CD8-positive, alpha-beta memory T cell (primary cell): ENCODE results near the gene IL18BP. TPM values are rescaled to one million over a fixed set of nuclear protein-coding genes. Genes with fewer than 3 reads are reported as not detected.
A peak's percentile ranks its signal among the peaks of the same experiment; 100 is the strongest.

Experiments used
- CTCF ChIA-PET: fragments of 350-600 bp; sonication (Branson Sonifier 250); formaldehyde crosslinking; loops from one replicate; lab custom pipeline; 2021; ENCODE audit warnings: antibody characterized with exemption; lab: Charles Lee
- POLR2A ChIA-PET: fragments of 350-600 bp; sonication (Branson Sonifier 250); formaldehyde crosslinking; loops from one replicate; lab custom pipeline; 2021; ENCODE audit warnings: antibody characterized with exemption; lab: Charles Lee
- DNase-seq, 5 donors: peaks; one replicate each; pipeline versions ENCODE4 v3.0.0 to v3.0.0-alpha.2; 2020 to 2022; ENCODE audit warnings: mixed read lengths in 1 of 5
- H3K27ac ChIP-seq: one replicate; pipeline ENCODE4 v1.7.0; 2013; ENCODE audit warnings: low read depth, mild to moderate bottlenecking, low read length, moderate library complexity
- H3K27me3 ChIP-seq: 2 replicates; pipeline ENCODE4 v1.7.0; 2013; ENCODE audit warnings: low read length, mild to moderate bottlenecking; ENCODE audit not compliant: insufficient read depth, poor library complexity, severe bottlenecking
- H3K36me3 ChIP-seq: 2 replicates; pipeline ENCODE4 v1.7.0; 2013; ENCODE audit warnings: mild to moderate bottlenecking, low read length, moderate library complexity; ENCODE audit not compliant: insufficient read depth
- H3K4me1 ChIP-seq: 2 replicates; pipeline ENCODE4 v1.7.0; 2013; ENCODE audit warnings: mild to moderate bottlenecking, low read length, moderate library complexity; ENCODE audit not compliant: insufficient read depth
- H3K4me3 ChIP-seq: 2 replicates; pipeline ENCODE4 v1.7.0; 2013; ENCODE audit warnings: mild to moderate bottlenecking, low read length
- H3K9me3 ChIP-seq: 2 replicates; pipeline ENCODE4 v1.7.0; 2013; ENCODE audit warnings: mild to moderate bottlenecking, low read length
- H3K27ac Mint-ChIP-seq, 8 donors: one replicate each; pipeline ENCODE4 v1.8.0; 2020 to 2021; ENCODE audit warnings: mixed read lengths in 8 of 8, mild to moderate bottlenecking in 6 of 8, inconsistent platforms in 3 of 8, moderate library complexity in 3 of 8
- H3K27me3 Mint-ChIP-seq, 2 donors: one replicate each; pipeline ENCODE4 v1.8.0; 2020 to 2021; ENCODE audit warnings: mixed read lengths in 2 of 2, mild to moderate bottlenecking in 1 of 2, moderate library complexity in 1 of 2
- H3K36me3 Mint-ChIP-seq, 3 donors: one replicate each; pipeline ENCODE4 v1.8.0; 2020 to 2021; ENCODE audit warnings: mixed read lengths in 3 of 3, inconsistent platforms in 1 of 3, mild to moderate bottlenecking in 1 of 3
- H3K4me1 Mint-ChIP-seq, 3 donors: one replicate each; pipeline ENCODE4 v1.8.0; 2020 to 2021; ENCODE audit warnings: mixed read lengths in 3 of 3, inconsistent platforms in 1 of 3, mild to moderate bottlenecking in 1 of 3
- H3K4me3 Mint-ChIP-seq, 7 donors: one replicate each; pipeline ENCODE4 v1.8.0; 2020 to 2021; ENCODE audit warnings: mixed read lengths in 7 of 7, mild to moderate bottlenecking in 6 of 7, moderate library complexity in 4 of 7, inconsistent platforms in 2 of 7
- H3K9me3 Mint-ChIP-seq, 5 donors: one replicate each; pipeline ENCODE4 v1.8.0; 2020 to 2022; ENCODE audit warnings: mixed read lengths in 5 of 5, mild to moderate bottlenecking in 3 of 5, moderate library complexity in 2 of 5, inconsistent platforms in 1 of 5
- polyA plus RNA-seq: library from polyadenylated mRNA; unstranded; fragments of 300-500 nt; fragmentation: Illumina TruSeq; gene quantifications from one replicate; pipeline ENCODE4 v1.2.3, GENCODE V29; 2021
- total RNA-seq, 2 experiments: library from RNA; stranded (reverse); gene quantifications; one replicate each; pipeline ENCODE4 v1.2.3, GENCODE V29; 2021

The IL18BP gene
- total and polyA plus RNA-seq, 3 experiments from 2014 or later, result 8.5 to 21.8 (median 9.5) TPM

DNA sequence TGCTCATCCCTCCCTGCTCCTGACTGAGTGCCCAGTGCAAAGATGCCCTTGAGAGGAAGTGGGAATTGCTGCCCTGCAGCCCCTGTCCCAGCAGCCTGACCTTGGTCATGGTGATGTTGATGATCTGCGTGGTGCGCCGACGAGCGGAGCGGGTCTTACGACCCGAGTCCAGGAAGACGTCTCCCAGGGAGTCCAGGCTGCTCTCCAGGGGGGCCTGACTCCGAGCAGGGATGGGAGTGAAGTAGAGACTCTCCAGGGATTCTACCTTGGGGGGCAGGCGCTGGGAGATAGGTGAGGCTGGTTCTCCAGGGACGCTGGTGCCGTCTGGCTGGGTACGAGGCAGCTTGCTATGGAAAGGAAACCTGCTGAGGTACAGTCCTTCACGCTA lies 8.4 kb downstream of the IL18BP start:
- Histone ChIP-seq H3K36me3 (peaks cover 82% of the 10 kb centered on the region), H3K27me3 (no peaks in the 10 kb centered on the region), H3K4me3 (no peak overlapping the region), H3K4me1 (no peaks in the 10 kb centered on the region), H3K9me3 (no peaks in the 10 kb centered on the region), H3K27ac (no peak overlapping the region)
- Mint-ChIP-seq H3K36me3 (peaks cover 4 to 99% (median 26%) of the 10 kb centered on the region in 3 donors), H3K4me1 (peaks cover 1 to 5% (median 2%) of the 10 kb centered on the region in 3 donors), H3K4me3 (no peak overlapping the region), H3K27ac (peak overlapping the region in 4 of 8 donors; percentile 12 to 88 (median 60)), H3K9me3 (no peaks in the 10 kb centered on the region), H3K27me3 (peaks cover 0 to 3% of the 10 kb centered on the region in 2 donors)
- ChIA-PET POLR2A (no interaction called here), CTCF (no interaction called here)
- DNase-seq, result no peak

DNA sequence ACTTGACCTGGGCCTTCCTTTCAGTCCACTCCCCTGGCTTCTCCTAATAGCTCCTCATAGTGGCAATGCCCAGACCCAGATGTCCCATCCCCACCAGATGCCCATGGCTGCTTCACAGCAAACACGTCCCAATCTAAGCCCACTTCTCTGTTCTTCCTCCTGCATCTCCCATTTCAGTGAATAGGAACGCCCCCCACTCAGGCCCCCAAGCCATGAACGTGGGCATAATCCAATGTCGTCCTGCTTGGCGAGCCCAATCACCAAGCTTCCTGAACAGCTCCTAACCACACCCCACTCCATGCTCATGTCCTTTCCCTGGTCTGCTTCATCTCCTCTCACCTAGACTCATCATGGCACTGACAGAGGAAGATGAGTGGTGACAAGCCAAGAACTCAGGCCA lies 8.9 kb downstream of the IL18BP start:
- CTCF ChIA-PET, result interaction anchor here (0.8 to 2.3 kb wide), 3 partner anchors 10 to 136 kb away, joined by 3 to 5 read pairs (median 3); partner anchors contain the start of gene IL18BP
- Histone ChIP-seq H3K27ac (no peak overlapping the region), H3K36me3 (peaks cover 82% of the 10 kb centered on the region), H3K4me1 (no peaks in the 10 kb centered on the region), H3K9me3 (no peaks in the 10 kb centered on the region), H3K4me3 (no peak overlapping the region), H3K27me3 (no peaks in the 10 kb centered on the region)
- Mint-ChIP-seq H3K36me3 (peaks cover 4 to 99% (median 22%) of the 10 kb centered on the region in 3 donors), H3K27me3 (peaks cover 0 to 3% of the 10 kb centered on the region in 2 donors), H3K4me3 (no peak overlapping the region), H3K27ac (peak overlapping the region in 5 of 8 donors; percentile 7 to 88 (median 83)), H3K9me3 (no peaks in the 10 kb centered on the region), H3K4me1 (peaks cover 0 to 1% (median 0%) of the 10 kb centered on the region in 3 donors)
- POLR2A ChIA-PET, result no interaction called here
- no peak for DNase-seq

DNA sequence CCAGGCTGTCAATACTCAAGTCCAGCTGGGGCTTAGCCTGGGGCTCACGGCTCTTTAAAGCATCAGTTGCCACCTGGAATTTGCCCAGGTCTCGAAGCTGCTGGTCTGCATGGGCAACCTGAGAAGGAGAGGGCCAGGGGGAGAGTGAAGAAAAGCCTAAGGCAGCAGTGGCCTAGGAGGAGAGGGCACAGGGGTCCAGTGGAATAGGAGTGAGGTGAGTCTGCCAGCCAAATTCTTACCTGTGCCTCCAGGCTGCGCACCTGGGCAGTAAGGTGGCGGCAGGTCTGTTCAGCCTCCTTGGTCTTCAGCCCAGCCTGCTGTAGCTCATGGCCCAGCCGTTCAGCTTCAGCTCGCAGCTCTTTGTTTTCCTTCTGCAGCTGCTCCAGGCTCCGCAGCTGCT lies 10.0 kb downstream of the IL18BP start:
- Histone ChIP-seq H3K27ac (no peak overlapping the region), H3K27me3 (no peaks in the 10 kb centered on the region), H3K36me3 (peaks cover 85% of the 10 kb centered on the region), H3K4me1 (no peaks in the 10 kb centered on the region), H3K4me3 (no peak overlapping the region), H3K9me3 (no peaks in the 10 kb centered on the region)
- Mint-ChIP-seq H3K27ac (peak overlapping the region in 3 of 8 donors; percentile 29 to 92 (median 63)), H3K4me3 (no peak overlapping the region), H3K27me3 (peaks cover 0 to 3% of the 10 kb centered on the region in 2 donors), H3K36me3 (peaks cover 4 to 99% (median 20%) of the 10 kb centered on the region in 3 donors), H3K9me3 (no peaks in the 10 kb centered on the region), H3K4me1 (peaks cover 0 to 1% (median 0%) of the 10 kb centered on the region in 3 donors)
- POLR2A ChIA-PET, result no interaction called here
- no peak for DNase-seq
- CTCF ChIA-PET, result interaction anchor here (1.3 to 2.3 kb wide), 2 partner anchors 16 to 135 kb away, joined by 3 to 5 read pairs; no protein-coding TSS in a partner anchor

DNA sequence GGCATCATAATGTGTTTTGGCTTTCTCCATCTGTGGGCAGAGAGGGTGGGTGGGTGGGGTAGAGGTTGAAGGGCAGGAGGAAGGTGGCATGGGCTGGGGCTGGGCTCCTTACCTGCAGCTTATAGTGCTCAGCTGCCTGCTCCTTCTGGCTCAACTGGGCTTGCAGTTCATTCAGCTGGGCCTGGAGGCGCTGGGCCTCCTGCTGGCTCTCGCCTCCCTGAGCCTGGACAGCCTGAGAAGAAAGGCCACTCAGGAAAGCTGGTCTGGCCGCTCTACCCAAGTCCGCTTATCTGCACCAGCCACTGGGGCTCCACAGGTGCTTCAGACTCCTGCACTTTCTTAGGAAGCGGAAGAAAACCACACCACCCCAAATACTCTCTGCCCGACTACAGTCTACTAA lies 10.4 kb downstream of the IL18BP start:
- Histone ChIP-seq H3K27me3 (no peaks in the 10 kb centered on the region), H3K4me1 (no peaks in the 10 kb centered on the region), H3K4me3 (no peak overlapping the region), H3K9me3 (no peaks in the 10 kb centered on the region), H3K36me3 (peaks cover 87% of the 10 kb centered on the region), H3K27ac (no peak overlapping the region)
- Mint-ChIP-seq H3K4me1 (peaks cover 0 to 1% (median 0%) of the 10 kb centered on the region in 3 donors), H3K36me3 (peaks cover 4 to 99% (median 25%) of the 10 kb centered on the region in 3 donors), H3K9me3 (no peaks in the 10 kb centered on the region), H3K4me3 (no peak overlapping the region), H3K27me3 (peaks cover 0 to 3% of the 10 kb centered on the region in 2 donors), H3K27ac (peak overlapping the region in 5 of 8 donors; percentile 36 to 75 (median 64))
- no peak for DNase-seq
- CTCF ChIA-PET, result interaction anchor here (1.3 to 2.3 kb wide), 2 partner anchors 16 to 135 kb away, joined by 3 to 5 read pairs; no protein-coding TSS in a partner anchor
- POLR2A ChIA-PET, result no interaction called here

DNA sequence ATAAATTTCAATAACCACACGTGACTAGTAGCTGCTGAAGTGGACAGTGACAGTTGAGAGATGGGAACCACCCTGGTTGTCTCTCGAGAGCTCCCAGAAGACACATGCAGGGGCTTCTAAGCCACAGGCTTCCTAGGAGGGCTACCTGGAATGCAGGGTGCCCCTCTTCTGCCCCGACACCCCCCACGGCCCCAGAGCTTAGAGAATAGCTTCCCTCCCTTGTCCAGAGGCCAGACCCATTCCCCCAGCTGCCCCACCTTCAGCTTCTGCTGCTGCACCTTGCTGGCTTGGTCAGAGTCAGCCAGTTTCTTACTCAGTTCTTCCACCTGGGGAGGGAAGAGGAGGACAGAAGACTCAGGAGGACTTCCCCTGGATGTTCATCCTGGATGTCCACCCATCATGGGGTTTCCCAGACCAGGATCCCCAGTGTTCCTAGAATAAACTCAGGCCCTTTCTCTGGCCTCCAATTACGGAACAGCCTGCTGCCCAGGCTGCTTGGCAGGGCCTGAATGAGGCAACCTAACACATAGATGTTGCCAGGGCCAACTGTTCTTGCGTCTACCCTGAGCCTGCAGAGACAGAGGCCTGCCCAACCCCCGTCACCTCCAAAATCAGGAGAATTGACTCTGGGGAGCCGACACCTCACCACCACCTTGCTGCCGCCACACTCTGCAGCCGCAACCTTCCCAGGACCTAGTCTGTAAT lies 12.0 kb downstream of the IL18BP start:
- no peak overlapping the region for H3K4me3 Mint-ChIP-seq
- Histone ChIP-seq H3K4me1 (no peaks in the 10 kb centered on the region), H3K27ac (no peak overlapping the region), H3K9me3 (no peaks in the 10 kb centered on the region), H3K27me3 (no peaks in the 10 kb centered on the region), H3K4me3 (no peak overlapping the region), H3K36me3 (peaks cover 91% of the 10 kb centered on the region)
- no peaks in the 10 kb centered on the region for H3K9me3 Mint-ChIP-seq
- H3K27ac Mint-ChIP-seq, result peak overlapping the region in 5 of 8 donors; percentile 6 to 37 (median 29)
- CTCF ChIA-PET, result interaction anchor here (1.1 to 1.2 kb wide), 2 partner anchors 15 to 19 kb away, joined by 5 to 7 read pairs; no protein-coding TSS in a partner anchor
- POLR2A ChIA-PET, result no interaction called here
- peaks cover 0 to 3% of the 10 kb centered on the region in 2 donors for H3K27me3 Mint-ChIP-seq
- peaks cover 0 to 1% (median 0%) of the 10 kb centered on the region in 3 donors for H3K4me1 Mint-ChIP-seq
- DNase-seq, result no peak
- peaks cover 4 to 99% (median 30%) of the 10 kb centered on the region in 3 donors for H3K36me3 Mint-ChIP-seq

DNA sequence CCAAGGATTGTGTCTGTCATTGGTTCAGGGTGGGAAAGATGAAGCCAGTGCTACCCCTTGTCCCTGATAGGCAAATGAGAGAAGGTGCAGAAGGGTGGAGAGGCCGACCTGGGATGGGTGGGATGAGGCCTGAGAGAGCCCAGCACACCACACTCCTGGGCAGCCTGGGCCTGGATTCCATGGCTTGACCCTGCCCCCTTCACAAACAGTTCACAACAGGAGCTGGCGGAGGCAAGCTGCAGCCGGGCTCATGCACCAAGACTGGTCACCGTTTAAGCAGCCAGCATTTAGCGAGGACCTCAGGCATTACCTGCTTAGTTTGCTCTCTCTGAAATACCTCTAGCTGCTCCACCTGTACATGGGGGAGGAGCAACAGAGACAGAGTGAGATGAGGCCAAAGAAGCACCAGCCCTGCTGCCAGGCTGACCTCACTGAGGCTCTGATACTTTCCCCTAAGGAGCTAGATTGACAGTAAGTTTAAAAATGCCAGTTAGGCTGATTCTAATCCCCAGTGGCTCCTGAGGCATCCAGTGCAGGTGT lies 13.5 kb downstream of the IL18BP start:
- Histone ChIP-seq H3K27ac (no peak overlapping the region), H3K4me1 (no peaks in the 10 kb centered on the region), H3K27me3 (no peaks in the 10 kb centered on the region), H3K4me3 (no peak overlapping the region), H3K9me3 (no peaks in the 10 kb centered on the region), H3K36me3 (peaks cover 92% of the 10 kb centered on the region)
- H3K4me3 Mint-ChIP-seq, result no peak overlapping the region
- H3K36me3 Mint-ChIP-seq, result peaks cover 4 to 99% (median 31%) of the 10 kb centered on the region in 3 donors
- peak overlapping the region in 6 of 8 donors; percentile 23 to 89 (median 52) for H3K27ac Mint-ChIP-seq
- no peak for DNase-seq
- POLR2A ChIA-PET, result interaction anchor here (0.5 to 1.3 kb wide), 2 partner anchors 14 to 83 kb away, joined by 3 to 4 read pairs; no protein-coding TSS in a partner anchor
- H3K27me3 Mint-ChIP-seq, result peaks cover 0 to 3% of the 10 kb centered on the region in 2 donors
- H3K4me1 Mint-ChIP-seq, result peaks cover 0 to 1% (median 0%) of the 10 kb centered on the region in 3 donors
- CTCF ChIA-PET, result interaction anchor here (1.0 to 1.6 kb wide), 5 partner anchors 9 to 79 kb away, joined by 3 to 5 read pairs (median 4); no protein-coding TSS in a partner anchor
- H3K9me3 Mint-ChIP-seq, result no peaks in the 10 kb centered on the region

DNA sequence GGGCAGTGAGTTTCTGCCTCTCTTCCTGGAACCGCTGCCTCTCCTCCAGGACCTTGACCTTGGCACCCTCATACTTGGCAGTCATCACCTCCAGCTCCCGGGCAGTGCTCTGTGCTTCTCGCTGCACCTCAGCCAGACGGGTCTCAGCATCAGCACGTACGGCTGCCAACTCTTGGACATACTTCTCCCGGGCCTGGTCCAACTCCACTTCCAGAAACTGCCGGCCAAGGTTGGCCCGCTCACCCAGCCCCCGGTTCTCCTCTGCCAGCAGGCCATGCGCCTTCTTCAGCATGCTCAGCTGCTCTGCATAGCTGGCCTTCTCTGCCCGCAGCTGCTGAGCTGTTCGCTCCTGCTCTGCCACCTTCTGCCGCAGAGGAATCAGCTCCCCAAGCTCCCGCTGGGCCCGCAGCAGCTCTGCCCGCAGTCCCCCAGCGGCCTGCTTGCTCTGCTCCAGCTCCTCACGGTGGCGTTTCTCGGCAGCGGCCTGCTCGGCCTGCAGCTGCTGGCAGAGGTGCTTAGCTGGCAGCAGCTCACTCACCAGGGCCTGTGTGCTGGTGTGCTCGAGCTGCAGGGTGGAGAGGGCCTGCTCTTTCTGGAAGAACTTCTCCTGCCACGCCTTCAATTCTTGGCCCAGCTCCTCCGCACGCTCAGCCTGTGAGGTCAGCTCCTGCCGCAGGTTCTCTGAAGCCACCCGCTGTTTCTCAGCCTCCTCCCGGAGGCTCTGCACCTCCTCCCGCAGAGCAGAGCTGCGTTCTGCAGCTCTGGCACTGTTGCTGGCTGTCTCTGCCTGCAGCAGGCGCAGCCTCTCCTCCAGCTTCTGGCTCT lies 14.4 kb downstream of the IL18BP start:
- Mint-ChIP-seq H3K9me3 (no peaks in the 10 kb centered on the region), H3K36me3 (peaks cover 0 to 99% (median 27%) of the 10 kb centered on the region in 3 donors), H3K27me3 (peaks cover 0 to 1% of the 10 kb centered on the region in 2 donors), H3K4me1 (peaks cover 0 to 1% (median 0%) of the 10 kb centered on the region in 3 donors), H3K4me3 (no peak overlapping the region), H3K27ac (peak overlapping the region in 4 of 8 donors; percentile 17 to 87 (median 46))
- H3K27me3 ChIP-seq, result no peaks in the 10 kb centered on the region
- H3K4me1 ChIP-seq, result no peaks in the 10 kb centered on the region
- peaks cover 92% of the 10 kb centered on the region for H3K36me3 ChIP-seq
- DNase-seq, result no peak
- POLR2A ChIA-PET, result interaction anchor here (0.5 to 1.3 kb wide), 2 partner anchors 15 to 82 kb away, joined by 3 to 4 read pairs; no protein-coding TSS in a partner anchor
- no peaks in the 10 kb centered on the region for H3K9me3 ChIP-seq
- no peak overlapping the region for H3K27ac ChIP-seq
- H3K4me3 ChIP-seq, result no peak overlapping the region
- CTCF ChIA-PET, result interaction anchor here (1.0 to 4.8 kb wide), 4 partner anchors 8 to 35 kb away, joined by 3 to 23 read pairs (median 4); no protein-coding TSS in a partner anchor
